ENCODE data around the gene PCDH15.

GRCh38 chr10:54342058-54342457 is 459.0 kb downstream of the PCDH15 start:
- TF ChIP-seq EP300 (IDR thresholded peaks at IDR 0.05), result no peak
- no peak for TF ChIP-seq CTCF (IDR thresholded peaks at IDR 0.05)
- TF ChIP-seq POLR2A (IDR thresholded peaks at IDR 0.05), result no peak
